C4-2B (cell line): ENCODE results near the gene SFSWAP.
"Not testable (repeated sequence)": the region's sequence is repeated elsewhere in the genome, so short reads cannot be mapped to it uniquely, and the experiment has no call there.

Experiments used
- H3K27ac ChIP-seq: fragments of 450-650 bp; 2 replicates; pipeline ENCODE4 v1.5.1; 2017
- ZFX ChIP-seq: fragments of 450-650 bp; IDR thresholded peaks from 2 replicates; pipeline ENCODE4 v1.6.1; 2017
- TF ChIP-seq, protein P1 (sequence below): fragments of 450-650 bp; conservative IDR thresholded peaks from 2 replicates; pipeline ENCODE4 v1.5.1; 2017; ENCODE audit warnings: mild to moderate bottlenecking

Gene SFSWAP

DNA sequence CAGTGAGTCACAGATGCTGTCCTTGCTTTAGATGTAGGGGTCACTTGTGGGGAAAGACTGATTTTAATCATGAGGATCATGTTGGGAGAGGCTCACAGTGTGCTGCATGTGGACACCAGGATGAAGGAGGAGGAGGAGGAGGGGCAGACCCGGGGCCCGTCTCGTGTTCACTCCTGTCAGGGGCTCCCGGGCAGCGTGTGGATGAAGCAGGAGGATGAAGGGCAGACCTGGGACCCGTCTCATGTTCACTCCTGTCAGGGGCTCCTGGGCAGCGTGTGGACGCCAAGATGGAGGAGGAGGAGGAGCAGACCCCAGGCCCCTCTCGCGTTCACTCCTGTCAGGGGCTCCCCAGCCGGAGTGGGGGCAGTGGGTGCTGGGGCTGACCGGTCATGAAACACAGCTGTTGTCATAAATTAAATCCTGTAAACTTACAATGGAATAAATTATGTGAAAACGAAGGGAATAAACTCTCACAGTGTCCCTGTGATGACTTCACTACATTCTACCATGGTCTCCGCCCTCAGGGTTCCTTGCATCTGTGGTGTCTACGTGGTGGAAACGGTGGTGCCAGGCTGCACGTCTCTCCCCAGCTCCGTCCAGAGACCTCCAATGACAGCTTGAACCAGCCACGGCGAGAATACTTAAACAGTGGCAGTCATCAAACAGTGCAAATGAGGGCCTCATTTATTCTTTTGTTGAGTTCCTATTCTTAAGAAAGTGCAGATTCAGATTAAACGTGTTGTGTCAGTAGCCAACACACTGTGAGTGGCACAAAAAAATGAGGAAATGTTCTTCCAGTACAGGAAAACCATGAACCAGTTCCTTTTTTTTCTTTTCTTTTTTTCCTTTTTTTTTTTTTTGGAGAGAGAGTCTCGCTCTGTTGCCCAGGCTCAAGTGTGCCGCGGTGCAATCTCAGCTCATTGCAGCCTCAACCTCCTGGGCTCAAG, 37.7 kb upstream of the SFSWAP start:
- TF ChIP-seq, protein P1, sequence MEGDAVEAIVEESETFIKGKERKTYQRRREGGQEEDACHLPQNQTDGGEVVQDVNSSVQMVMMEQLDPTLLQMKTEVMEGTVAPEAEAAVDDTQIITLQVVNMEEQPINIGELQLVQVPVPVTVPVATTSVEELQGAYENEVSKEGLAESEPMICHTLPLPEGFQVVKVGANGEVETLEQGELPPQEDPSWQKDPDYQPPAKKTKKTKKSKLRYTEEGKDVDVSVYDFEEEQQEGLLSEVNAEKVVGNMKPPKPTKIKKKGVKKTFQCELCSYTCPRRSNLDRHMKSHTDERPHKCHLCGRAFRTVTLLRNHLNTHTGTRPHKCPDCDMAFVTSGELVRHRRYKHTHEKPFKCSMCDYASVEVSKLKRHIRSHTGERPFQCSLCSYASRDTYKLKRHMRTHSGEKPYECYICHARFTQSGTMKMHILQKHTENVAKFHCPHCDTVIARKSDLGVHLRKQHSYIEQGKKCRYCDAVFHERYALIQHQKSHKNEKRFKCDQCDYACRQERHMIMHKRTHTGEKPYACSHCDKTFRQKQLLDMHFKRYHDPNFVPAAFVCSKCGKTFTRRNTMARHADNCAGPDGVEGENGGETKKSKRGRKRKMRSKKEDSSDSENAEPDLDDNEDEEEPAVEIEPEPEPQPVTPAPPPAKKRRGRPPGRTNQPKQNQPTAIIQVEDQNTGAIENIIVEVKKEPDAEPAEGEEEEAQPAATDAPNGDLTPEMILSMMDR = no peak
- H3K27ac ChIP-seq = no peak overlapping the region

DNA sequence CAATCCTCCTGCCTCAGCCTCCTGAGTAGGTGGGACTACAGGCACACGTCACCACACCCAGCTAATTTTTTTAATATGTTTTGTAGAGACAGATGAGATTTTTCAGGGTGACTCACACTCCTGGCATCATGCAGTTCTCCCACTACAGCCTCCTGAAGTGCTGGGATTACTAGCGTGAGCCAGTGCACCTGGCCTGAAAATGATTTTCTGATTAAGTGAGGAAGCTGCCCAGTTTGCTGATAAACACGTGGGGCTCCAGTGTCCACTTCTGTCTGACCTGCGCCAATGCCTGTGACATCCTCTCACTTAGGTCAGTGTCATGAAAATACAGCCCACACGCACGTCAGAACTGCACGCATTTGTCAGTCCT, 37.0 kb upstream of the SFSWAP start:
- TF ChIP-seq, protein P1 = no peak
- no peak for TF ChIP-seq ZFX
- H3K27ac ChIP-seq = no peak overlapping the region

DNA sequence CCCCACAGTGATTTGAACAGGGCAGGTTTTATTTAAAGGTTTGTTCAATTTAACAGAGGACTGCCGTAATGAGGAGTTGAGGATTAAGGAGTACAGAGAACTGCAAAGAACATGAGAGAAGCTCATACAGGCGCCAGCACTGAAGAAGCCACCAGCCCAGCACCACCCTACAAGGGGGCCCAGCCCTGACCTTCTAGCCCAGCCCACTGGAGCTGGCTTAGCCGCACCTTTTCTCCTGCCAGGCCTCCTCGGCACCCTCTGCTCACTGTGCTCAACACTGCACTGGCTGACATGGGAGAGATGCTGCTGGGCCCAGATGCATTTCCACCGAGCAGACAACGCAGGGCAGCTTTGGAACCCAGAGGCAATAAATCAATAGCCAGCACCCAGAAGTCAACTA, 36.5 kb upstream of the SFSWAP start:
- TF ChIP-seq ZFX = no peak
- TF ChIP-seq, protein P1 = no peak
- no peak overlapping the region for H3K27ac ChIP-seq

DNA sequence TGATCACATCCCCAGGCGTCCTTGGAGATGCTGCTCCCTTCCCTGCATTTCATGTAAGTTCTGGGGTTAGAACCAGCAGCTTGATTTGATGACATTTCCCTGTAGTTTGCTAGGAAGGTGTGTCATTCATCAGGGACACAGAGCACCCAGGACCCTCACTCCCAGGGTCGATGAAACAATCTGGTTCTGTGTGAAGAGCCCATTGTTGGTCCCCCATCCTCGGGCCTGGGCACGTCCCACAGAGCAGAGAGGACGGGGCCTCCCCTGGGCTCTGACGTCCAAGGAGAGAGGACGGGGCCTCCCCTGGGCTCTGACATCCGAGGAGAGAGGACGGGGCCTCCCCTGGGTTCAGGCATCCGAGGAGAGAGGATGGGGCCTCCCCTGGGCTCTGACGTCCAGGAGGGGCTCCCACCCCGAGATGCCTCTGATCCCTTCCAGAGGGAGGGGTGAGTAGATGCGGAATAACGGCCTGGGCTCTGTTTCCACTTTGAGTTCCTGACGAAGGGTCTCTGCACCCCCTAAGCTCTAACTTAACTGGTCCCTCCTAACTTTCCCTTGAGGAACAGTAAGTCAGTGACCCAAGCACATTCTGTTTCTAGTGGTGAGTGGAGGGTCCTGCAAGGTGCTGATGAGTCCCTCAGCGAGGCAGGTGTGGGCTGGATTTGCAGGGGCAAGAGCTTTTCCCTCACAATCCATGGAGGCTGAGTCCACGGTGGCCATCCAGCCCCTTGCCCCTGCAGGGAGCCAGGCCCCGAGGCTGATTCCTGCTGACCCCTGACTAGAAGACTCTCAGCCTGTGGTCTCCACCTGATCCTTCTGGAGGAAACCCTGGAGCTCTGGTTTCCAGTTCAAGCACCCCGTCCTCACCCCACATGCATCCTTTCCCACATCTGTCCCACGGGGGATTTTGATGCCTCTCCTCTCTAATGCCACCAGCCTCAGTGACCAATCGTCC, 35.5 kb upstream of the SFSWAP start:
- TF ChIP-seq, protein P1 = no peak
- no peak for TF ChIP-seq ZFX
- no peak overlapping the region for H3K27ac ChIP-seq

DNA sequence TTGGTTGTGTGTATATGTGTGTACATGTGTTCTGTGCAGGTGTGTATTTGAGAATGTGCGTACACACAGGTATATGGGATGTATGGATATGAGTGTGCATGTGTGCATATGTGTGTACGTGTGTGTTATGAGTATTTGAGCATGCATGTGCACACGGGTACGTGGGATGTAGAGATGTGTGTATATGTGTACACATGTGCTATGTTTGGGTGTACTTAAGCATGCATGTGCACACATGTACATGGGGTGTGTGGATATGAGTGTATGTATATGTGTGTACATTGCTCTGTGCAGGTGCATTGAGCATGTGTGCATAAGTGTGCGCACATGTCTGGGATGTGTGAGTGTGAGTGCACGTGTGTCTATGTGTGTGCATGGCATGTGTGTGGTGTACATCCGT, 34.3 kb upstream of the SFSWAP start:
- TF ChIP-seq, protein P1 = no peak
- no peak for TF ChIP-seq ZFX
- no peak overlapping the region for H3K27ac ChIP-seq

DNA sequence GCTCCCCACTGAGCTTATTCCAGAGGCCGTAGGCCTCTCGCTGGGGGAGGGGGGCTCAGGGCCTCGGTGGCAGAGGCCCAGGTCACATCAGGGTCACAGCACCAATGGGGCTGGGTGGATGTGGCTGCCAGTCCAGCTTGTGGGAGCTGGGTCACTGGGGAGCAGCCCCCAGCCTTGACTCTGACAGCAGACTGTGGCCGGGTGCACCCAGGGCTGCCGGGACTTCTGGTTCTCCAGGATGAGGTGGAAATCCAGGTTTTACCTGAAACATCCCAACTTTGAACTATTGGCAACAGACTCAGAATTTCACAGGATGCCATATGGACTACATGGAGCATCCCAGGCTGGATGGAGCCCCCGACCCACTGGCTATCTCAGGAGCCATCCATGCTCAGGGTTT, 33.8 kb upstream of the SFSWAP start:
- H3K27ac ChIP-seq = not testable (repeated sequence)

DNA sequence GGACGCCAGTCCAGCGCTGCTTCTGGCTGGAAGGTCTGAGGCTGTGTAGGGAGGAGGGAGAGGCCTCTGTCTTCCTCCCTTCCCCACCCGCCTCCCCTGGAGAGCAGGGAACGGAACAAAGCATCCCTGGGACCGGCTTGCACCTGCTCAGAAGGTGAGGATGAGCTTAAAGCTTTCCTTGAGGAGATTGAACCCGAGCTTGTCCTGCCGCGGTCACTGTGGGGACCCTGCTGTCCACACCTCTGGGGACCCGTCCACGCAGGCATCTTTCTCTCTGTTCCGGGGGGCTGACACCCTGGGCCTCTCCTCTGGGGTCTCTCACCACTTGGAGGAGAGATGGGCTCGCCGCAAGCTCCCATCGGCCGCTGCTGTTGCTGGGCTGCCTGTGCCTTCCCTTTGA, 33.2 kb upstream of the SFSWAP start:
- TF ChIP-seq ZFX = no peak
- TF ChIP-seq, protein P1 = no peak
- H3K27ac ChIP-seq = no peak overlapping the region

DNA sequence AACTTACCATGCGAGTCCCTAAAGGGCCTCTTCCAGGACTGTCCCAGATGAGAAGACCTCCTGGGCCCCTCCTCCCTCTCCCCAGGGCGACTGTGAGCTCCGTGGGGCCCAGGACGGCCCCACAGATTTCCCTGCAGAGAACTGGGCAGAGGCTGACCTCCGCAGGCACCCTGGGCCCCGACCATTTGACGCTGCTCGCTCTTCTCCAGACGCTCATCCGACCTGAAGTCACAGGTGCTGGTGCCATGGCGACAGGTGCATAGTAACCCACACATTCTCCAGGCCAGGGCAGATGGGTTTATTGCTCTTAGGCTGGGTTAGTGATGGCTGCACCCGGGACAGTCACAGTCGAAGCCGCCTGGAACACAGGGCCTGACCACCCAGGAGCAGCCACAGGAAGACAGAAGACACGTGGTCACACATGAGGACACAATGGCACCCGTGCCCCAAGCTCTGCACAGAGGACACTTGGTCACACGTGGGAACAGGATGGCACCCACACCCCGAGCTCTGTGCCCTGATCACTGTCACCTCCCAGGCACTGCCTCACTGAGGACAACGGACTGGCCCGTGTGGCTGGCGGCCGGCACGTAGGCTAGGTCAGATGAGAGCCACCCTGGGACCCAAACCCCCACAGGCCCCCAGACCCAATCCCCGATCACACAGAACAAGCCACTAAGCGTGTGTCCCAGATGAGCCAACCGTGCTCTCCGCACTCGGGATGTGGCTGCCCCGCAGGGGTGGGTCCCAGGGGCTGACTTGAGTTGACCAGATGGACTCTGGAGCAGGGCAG, 32.3 kb upstream of the SFSWAP start:
- not testable (repeated sequence) for H3K27ac ChIP-seq

DNA sequence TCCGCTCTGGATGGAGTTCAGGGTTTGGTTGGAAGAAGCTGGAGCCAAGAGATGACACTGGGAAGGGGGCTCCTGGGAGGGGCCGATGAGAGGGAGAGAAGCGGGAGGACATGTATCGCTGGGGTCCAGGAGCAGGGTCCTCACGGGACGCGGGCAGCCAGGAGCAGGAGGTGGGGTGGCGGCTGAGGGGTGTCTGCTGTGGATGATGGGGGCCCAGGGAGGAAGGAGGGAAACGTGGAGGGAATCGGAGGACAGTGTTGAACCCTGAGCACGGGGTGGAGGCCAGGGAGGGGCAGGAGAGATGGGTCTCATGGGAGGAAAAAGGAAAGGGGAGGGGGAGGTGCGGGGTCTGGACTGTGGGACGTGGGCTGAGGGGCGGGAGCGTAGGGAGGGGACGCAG, 31.7 kb upstream of the SFSWAP start:
- not testable (repeated sequence) for H3K27ac ChIP-seq

DNA sequence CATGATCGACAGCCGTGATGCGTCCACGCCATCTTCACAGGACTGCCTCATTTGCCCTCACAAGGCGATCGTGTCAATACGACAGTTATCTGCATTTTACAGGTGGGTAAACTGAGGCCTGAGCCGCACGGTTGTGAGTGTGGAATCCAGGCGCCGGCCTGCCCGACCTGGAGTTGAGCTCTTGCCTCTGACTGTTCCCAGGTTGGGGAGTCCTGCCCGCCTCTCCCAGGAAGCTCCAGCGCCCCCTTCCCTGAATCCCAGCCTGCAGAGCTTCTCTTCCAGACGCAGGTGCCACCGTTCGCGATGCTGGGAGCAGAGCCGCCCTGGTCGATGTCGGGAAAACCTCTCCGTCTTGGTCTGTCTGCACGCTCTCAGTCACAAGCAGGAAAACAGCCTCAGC, 31.1 kb upstream of the SFSWAP start:
- not testable (repeated sequence) for H3K27ac ChIP-seq

DNA sequence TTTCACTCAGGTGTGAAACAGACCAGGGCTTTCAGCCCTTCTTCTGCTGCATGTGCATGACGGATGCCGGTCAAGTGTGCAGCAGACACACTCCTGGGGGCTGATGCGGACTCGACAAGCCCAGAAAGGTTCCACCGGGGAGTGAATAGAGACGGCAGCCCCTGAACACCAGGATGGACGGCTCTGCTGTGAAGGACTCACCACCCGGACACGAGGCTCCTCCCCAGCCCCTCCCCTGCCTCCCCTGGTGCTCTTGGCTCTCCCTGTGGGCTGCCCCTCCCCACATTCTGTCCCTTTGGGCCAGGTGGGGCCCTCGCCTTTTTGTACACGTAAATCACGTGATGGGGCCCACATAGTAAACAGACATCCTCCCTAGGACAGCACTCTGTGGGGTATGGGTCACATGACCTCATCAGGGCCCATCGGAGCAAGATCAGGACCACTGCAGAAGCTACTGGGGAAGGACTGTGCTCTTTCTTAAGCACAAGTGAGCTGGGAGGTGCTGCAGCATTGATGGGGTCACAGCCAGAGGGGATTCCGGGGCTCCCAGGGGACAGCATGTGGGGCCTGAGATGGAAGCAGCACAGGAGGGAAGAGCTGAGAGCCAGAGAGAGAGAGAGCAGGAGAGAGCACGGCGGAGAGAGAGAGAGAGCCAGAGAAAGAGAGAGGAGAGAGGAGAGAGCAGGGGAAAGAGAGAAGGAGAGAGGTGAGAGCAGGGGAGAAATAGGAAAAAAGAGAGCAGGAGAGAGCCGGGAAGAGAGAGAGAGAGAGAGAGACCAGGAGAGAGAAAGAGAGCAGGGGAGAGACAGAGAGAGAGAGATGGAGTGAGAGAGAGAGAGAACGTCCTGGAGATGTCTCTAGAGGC, 30.3 kb upstream of the SFSWAP start:
- not testable (repeated sequence) for H3K27ac ChIP-seq
